K562 (cell line): ENCODE data around the gene DYNC1I1. TPM values are rescaled to one million over a fixed set of nuclear protein-coding genes. Genes with fewer than 3 reads are reported as not detected.

Experiments used
- ATAC-seq: fragments of 200-7000 bp; cut with Tn5 transposase; 3 replicates; pipeline ENCODE4 v1.9.1; 2020; ENCODE audit warnings: moderate library complexity
- BruUV-seq: library from RNA; stranded (reverse); fragments of 400-500 nt; replicated peaks from 2 replicates; lab custom pipeline; 2021; lab: Mats Ljungman, UMichigan
- CTCF ChIA-PET: fragments of 300-600 bp; formaldehyde crosslinking; extraction: SDS; loops from one replicate; lab custom pipeline; 2021; ENCODE audit warnings: low intra/inter-chr PET ratio; lab: Yijun Ruan, JAX
- POLR2A ChIA-PET: fragments of 300-600, 350-650 bp; sonication (Branson Sonifier 250); formaldehyde crosslinking; extraction: SDS; loops from one replicate; lab custom pipeline; 2021; ENCODE audit warnings: antibody characterized with exemption, inconsistent platforms; lab: Yijun Ruan, JAX
- DNase-seq, 4 experiments: peaks; one replicate each; pipeline versions ENCODE4 v3.0.0 to v3.0.0-alpha.2; 2011 to 2018; ENCODE audit warnings: low spot score in 3 of 4, mixed read lengths in 3 of 4; ENCODE audit errors: extremely low read depth in 1 of 4
- FAIRE-seq: peaks from 2 replicates; lab custom pipeline; 2011; peaks lifted over from hg19 to GRCh38; lab: Jason Lieb, UNC
- H2AFZ ChIP-seq: 2 replicates; pipeline ENCODE4 v1.6.0; 2011; ENCODE audit warnings: low read depth, low read length, control low read depth, inconsistent platforms
- H3K27ac ChIP-seq: fragments of 200-600 bp; 3 replicates; pipeline ENCODE4 v1.8.0; 2011; ENCODE audit warnings: low read depth, mild to moderate bottlenecking, control low read depth, inconsistent platforms, low read length, moderate library complexity, mixed read lengths; ENCODE audit errors: extremely low read depth
- H3K27me3 ChIP-seq, 2 experiments: fragments of 300-600 bp in 1 of 2; 2 replicates in 1 of 2; 3 replicates in 1 of 2; pipeline versions ENCODE4 v1.6.0 to v1.8.0; 2011; ENCODE audit warnings: inconsistent platforms in 2 of 2, low read length in 2 of 2, mild to moderate bottlenecking in 1 of 2, mixed read lengths in 1 of 2, moderate library complexity in 1 of 2; ENCODE audit not compliant: control insufficient read depth in 2 of 2, insufficient read depth in 2 of 2
- H3K36me3 ChIP-seq: fragments of 300-600 bp; 3 replicates; pipeline ENCODE4 v1.8.0; 2011; ENCODE audit warnings: mild to moderate bottlenecking, low read length, inconsistent platforms; ENCODE audit not compliant: control insufficient read depth, insufficient read depth
- H3K4me1 ChIP-seq, 2 experiments: fragments of 200-600 bp in 1 of 2; replicated peaks in 1 of 2; 2 replicates in 1 of 2; 3 replicates in 1 of 2; pipeline versions ENCODE4 v1.5.1 to v1.8.0; 2011; ENCODE audit warnings: inconsistent platforms in 2 of 2, low read length in 2 of 2, mild to moderate bottlenecking in 1 of 2, mixed read lengths in 1 of 2, moderate library complexity in 1 of 2; ENCODE audit not compliant: control insufficient read depth in 2 of 2, insufficient read depth in 2 of 2
- H3K4me2 ChIP-seq: 2 replicates; pipeline ENCODE4 v1.6.1; 2011; ENCODE audit warnings: low read length, control low read depth, inconsistent platforms, mixed read lengths; ENCODE audit not compliant: insufficient read depth
- H3K4me3 ChIP-seq: fragments of 200-600 bp; sonication (generic), shearing (Covaris generic); 2 replicates; pipeline ENCODE4 v1.5.1; 2016; ENCODE audit warnings: control low read depth, inconsistent platforms
- H3K79me2 ChIP-seq: fragments of 200-600 bp; 3 replicates; pipeline ENCODE4 v1.8.0; 2011; ENCODE audit warnings: low read length, inconsistent platforms; ENCODE audit not compliant: control insufficient read depth, insufficient read depth
- H3K9ac ChIP-seq, 2 experiments: 2 replicates each; pipeline versions ENCODE4 v1.6.0 to v1.6.1; 2011; ENCODE audit warnings: low read depth in 2 of 2, low read length in 2 of 2, control low read depth in 1 of 2, inconsistent platforms in 1 of 2, mild to moderate bottlenecking in 1 of 2, mixed read lengths in 1 of 2; ENCODE audit not compliant: insufficient read depth in 1 of 2
- H3K9me1 ChIP-seq: one replicate; pipeline ENCODE4 v1.6.0; 2011; ENCODE audit warnings: inconsistent platforms, mild to moderate bottlenecking, low read length, moderate library complexity; ENCODE audit not compliant: control insufficient read depth, insufficient read depth
- H3K9me3 ChIP-seq: replicated peaks from 2 replicates; pipeline ENCODE4 v1.5.1; 2011; ENCODE audit warnings: low read depth, low read length, inconsistent platforms; ENCODE audit not compliant: control insufficient read depth, insufficient read depth
- H4K20me1 ChIP-seq: replicated peaks from 2 replicates; pipeline ENCODE4 v1.6.1; 2011; ENCODE audit warnings: low read length, inconsistent platforms, mixed read lengths; ENCODE audit not compliant: control insufficient read depth, insufficient read depth
- ELF1 ChIP-seq: fragments of 200-800 bp; sonication (Bioruptor generic); IDR thresholded peaks from 2 replicates; pipeline ENCODE4 v1.6.1; 2016; ENCODE audit warnings: missing genetic modification characterization, missing compliant biosample characterization
- FOXP1 ChIP-seq: sonication (generic); formaldehyde crosslinking; IDR thresholded peaks from 2 replicates; pipeline ENCODE4 v1.8.0; 2022; ENCODE audit warnings: mild to moderate bottlenecking, missing genetic modification reagents
- HNRNPL ChIP-seq: fragments of 200-400 bp; formaldehyde crosslinking; IDR thresholded peaks from 2 replicates; pipeline ENCODE4 v1.6.1; 2017; ENCODE audit warnings: low read depth, mild to moderate bottlenecking, low read length
- HNRNPLL ChIP-seq: fragments of 200-400 bp; formaldehyde crosslinking; IDR thresholded peaks from 2 replicates; pipeline ENCODE4 v1.6.1; 2017; ENCODE audit warnings: low read length, low read depth, mild to moderate bottlenecking; ENCODE audit not compliant: poor library complexity, severe bottlenecking
- KDM2B ChIP-seq: fragments of 250-450 bp; sonication (Bioruptor Pico); IDR thresholded peaks from 2 replicates; pipeline ENCODE4 v1.8.0; 2021; ENCODE audit warnings: mild to moderate bottlenecking, moderate library complexity
- MAFG ChIP-seq: fragments of 450-650 bp; conservative IDR thresholded peaks from 2 replicates; pipeline ENCODE4 v1.6.1; 2016; ENCODE audit warnings: missing genetic modification characterization, missing compliant biosample characterization
- ZNF146 ChIP-seq: IDR thresholded peaks from one replicate; pipeline ENCODE4 v1.6.1; 2018; ENCODE audit warnings: missing compliant biosample characterization; ENCODE audit not compliant: unreplicated experiment
- WGBS: fragments of 100-300 bp; shearing (Covaris generic); methylation state at CpG from one replicate; pipeline ENCODE4 v1.1.6; 2016; ENCODE audit warnings: low coverage, mixed read lengths; ENCODE audit not compliant: insufficient coverage; ENCODE audit errors: missing lambda C conversion rate; 5-methylcytosine and 5-hydroxymethylcytosine counted together
- in situ Hi-C: fragments of 300-500 bp; cut with MboI; formaldehyde crosslinking; loops from 4 replicates; pipeline ENCODE4 v1.15.0; 2018; ENCODE audit warnings: inconsistent platforms, mixed read lengths
- intact Hi-C: fragments of 100-400 bp; cut with micrococcal nuclease; formaldehyde crosslinking; loops from 2 replicates; pipeline ENCODE4 v1.14.2; 2022
- polyA plus RNA-seq, 8 experiments: library from polyadenylated mRNA; depleted of rRNA in 4 of 8; stranded (reverse) in 5 of 8; unstranded in 3 of 8; fragments of >200 nt; fragmentation: Nextera tagmentation in 2 of 8; fragmentation: Illumina TruSeq in 1 of 8; extraction: Ambion mirVana in 2 of 8; extraction: Trizol in 1 of 8; gene quantifications; 2 replicates each; pipeline versions ENCODE4 v1.2.1 to v1.2.3, GENCODE V29; 2011 to 2014; ENCODE audit warnings: inconsistent platforms in 1 of 8, missing spikeins in 1 of 8
- total RNA-seq, 7 experiments: library from RNA; depleted of rRNA in 6 of 7; stranded (reverse); fragments of >200 nt in 6 of 7; fragmentation: Illumina TruSeq in 2 of 7; extraction: Trizol in 2 of 7; gene quantifications; 2 replicates each; pipeline versions ENCODE4 v1.2.1 to v1.2.3, GENCODE V29; 2011 to 2021; ENCODE audit warnings: low replicate concordance in 1 of 7
- TF ChIP-seq, protein P1 (sequence below): fragments of 450-650 bp; formaldehyde crosslinking; IDR thresholded peaks from 2 replicates; pipeline ENCODE4 v1.4.0; 2020; ENCODE audit warnings: mild to moderate bottlenecking, moderate library complexity
- TF ChIP-seq, protein P2 (sequence below): fragments of 450-650 bp; IDR thresholded peaks from one replicate; pipeline ENCODE4 v1.6.1; 2018; ENCODE audit warnings: mild to moderate bottlenecking, moderate library complexity; ENCODE audit not compliant: partially characterized antibody
- TF ChIP-seq, protein P3 (sequence below), 2 experiments: fragments of 450-650 bp in 1 of 2; sonication (generic) in 1 of 2; formaldehyde crosslinking; conservative IDR thresholded peaks; 2 replicates each; pipeline versions ENCODE4 v1.4.0 to v1.8.1; 2020 to 2022; ENCODE audit warnings: mild to moderate bottlenecking in 1 of 2, missing genetic modification reagents in 1 of 2

Gene DYNC1I1
- total and polyA plus RNA-seq, 9 of the 15 experiments (the other 6 are each of a cell fraction or from before 2014, with no cell fraction given) = 0.22 to 1.5 (median 0.44) TPM

DNA sequence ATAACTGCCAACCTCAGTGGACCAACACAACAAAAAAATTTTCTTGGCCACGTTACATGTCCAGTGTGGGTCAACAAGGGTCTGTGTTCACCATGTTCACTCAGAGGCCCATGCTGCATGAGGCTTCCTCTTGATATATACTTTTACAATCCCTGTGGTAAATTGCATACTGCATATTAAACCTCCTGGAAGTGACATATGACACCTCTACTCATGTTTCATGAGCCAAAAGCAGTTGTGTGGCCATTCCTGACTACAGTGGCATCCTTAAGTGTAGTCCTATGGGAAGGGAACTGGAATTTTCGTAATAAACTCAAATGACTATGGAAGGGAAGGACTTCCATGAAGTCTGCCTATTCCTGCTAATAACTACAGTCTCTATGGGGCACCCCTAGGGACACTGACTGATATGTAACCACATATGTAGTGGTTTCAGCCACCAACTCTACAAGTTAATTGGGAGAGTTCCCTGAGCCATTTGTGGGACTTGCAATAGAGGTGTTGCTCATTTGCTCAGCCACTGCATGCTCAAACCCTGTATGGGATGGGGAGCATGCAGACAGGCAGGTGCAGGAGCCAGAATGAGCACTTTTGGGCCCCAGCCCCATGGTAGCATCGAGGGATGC lies 9.7 kb downstream of the DYNC1I1 start:
- 0% methylated on average over 3 of the region's 3 CpGs for WGBS
- DNase-seq = no peak
- H4K20me1 ChIP-seq = no peaks in the 10 kb centered on the region
- no TSS peak for BruUV-seq
- ChIA-PET CTCF (no interaction called here), POLR2A (no interaction called here)
- FAIRE-seq = no peak
- no peak overlapping the region for H3K9ac ChIP-seq
- no peak overlapping the region for H2AFZ ChIP-seq
- H3K79me2 ChIP-seq = no peaks in the 10 kb centered on the region
- H3K36me3 ChIP-seq = no peaks in the 10 kb centered on the region
- no peaks in the 10 kb centered on the region; a peak in 1 of 5 replicates for H3K27me3 ChIP-seq
- no peak overlapping the region for H3K4me3 ChIP-seq
- in situ Hi-C loops = no loop called here
- no peak overlapping the region for H3K27ac ChIP-seq
- H3K4me2 ChIP-seq = no peak overlapping the region
- H3K9me1 ChIP-seq = no peaks in the 10 kb centered on the region
- intact Hi-C loops = no loop called here
- no peak for TF ChIP-seq FOXP1
- no peak for TF ChIP-seq KDM2B (CRISPR knock-in tag)
- TF ChIP-seq ELF1 (tag) = no peak
- TF ChIP-seq, protein P1, sequence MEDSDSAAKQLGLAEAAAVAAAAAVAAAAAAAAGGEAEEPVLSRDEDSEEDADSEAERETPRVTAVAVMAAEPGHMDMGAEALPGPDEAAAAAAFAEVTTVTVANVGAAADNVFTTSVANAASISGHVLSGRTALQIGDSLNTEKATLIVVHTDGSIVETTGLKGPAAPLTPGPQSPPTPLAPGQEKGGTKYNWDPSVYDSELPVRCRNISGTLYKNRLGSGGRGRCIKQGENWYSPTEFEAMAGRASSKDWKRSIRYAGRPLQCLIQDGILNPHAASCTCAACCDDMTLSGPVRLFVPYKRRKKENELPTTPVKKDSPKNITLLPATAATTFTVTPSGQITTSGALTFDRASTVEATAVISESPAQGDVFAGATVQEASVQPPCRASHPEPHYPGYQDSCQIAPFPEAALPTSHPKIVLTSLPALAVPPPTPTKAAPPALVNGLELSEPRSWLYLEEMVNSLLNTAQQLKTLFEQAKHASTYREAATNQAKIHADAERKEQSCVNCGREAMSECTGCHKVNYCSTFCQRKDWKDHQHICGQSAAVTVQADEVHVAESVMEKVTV (CRISPR knock-in tag) = no peak
- TF ChIP-seq, protein P2, sequence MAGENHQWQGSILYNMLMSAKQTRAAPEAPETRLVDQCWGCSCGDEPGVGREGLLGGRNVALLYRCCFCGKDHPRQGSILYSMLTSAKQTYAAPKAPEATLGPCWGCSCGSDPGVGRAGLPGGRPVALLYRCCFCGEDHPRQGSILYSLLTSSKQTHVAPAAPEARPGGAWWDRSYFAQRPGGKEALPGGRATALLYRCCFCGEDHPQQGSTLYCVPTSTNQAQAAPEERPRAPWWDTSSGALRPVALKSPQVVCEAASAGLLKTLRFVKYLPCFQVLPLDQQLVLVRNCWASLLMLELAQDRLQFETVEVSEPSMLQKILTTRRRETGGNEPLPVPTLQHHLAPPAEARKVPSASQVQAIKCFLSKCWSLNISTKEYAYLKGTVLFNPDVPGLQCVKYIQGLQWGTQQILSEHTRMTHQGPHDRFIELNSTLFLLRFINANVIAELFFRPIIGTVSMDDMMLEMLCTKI = no peak
- TF ChIP-seq ZNF146 (CRISPR knock-in tag) = no peak
- TF ChIP-seq MAFG (tag) = no peak
- TF ChIP-seq HNRNPL = no peak
- no peak for TF ChIP-seq HNRNPLL
- TF ChIP-seq, protein P3, sequence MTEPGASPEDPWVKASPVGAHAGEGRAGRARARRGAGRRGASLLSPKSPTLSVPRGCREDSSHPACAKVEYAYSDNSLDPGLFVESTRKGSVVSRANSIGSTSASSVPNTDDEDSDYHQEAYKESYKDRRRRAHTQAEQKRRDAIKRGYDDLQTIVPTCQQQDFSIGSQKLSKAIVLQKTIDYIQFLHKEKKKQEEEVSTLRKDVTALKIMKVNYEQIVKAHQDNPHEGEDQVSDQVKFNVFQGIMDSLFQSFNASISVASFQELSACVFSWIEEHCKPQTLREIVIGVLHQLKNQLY (CRISPR knock-in tag; conservative IDR thresholded peaks at IDR 0.05) = no peak
- TF ChIP-seq, all 486 proteins: peak for 0
- Histone ChIP-seq H3K9me3 (no peaks in the 10 kb centered on the region), H3K4me1 (no peaks in the 10 kb centered on the region)
- no peak for ATAC-seq
